AG09319 (cell line): Measurements from ENCODE around the gene TAAR9.
"Not testable (repeated sequence)": the region's sequence is repeated elsewhere in the genome, so short reads cannot be mapped to it uniquely, and the experiment has no call there.

Experiments
- DNase-seq: peaks from one replicate; pipeline ENCODE4 v3.0.0-alpha.2; 2010; ENCODE audit warnings: low read depth; ENCODE audit errors: extremely low read depth
- TF ChIP-seq, protein P1 (sequence below): IDR thresholded peaks from 2 replicates; pipeline ENCODE4 v1.5.1; 2011; ENCODE audit warnings: low read depth, mild to moderate bottlenecking, inconsistent platforms, low read length, moderate library complexity

TAAR9 gene

GRCh38 chr6:132537145-132537544, 932 bp upstream of the TAAR9 start:
- TF ChIP-seq, protein P1, sequence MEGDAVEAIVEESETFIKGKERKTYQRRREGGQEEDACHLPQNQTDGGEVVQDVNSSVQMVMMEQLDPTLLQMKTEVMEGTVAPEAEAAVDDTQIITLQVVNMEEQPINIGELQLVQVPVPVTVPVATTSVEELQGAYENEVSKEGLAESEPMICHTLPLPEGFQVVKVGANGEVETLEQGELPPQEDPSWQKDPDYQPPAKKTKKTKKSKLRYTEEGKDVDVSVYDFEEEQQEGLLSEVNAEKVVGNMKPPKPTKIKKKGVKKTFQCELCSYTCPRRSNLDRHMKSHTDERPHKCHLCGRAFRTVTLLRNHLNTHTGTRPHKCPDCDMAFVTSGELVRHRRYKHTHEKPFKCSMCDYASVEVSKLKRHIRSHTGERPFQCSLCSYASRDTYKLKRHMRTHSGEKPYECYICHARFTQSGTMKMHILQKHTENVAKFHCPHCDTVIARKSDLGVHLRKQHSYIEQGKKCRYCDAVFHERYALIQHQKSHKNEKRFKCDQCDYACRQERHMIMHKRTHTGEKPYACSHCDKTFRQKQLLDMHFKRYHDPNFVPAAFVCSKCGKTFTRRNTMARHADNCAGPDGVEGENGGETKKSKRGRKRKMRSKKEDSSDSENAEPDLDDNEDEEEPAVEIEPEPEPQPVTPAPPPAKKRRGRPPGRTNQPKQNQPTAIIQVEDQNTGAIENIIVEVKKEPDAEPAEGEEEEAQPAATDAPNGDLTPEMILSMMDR: no peak
- no peak for DNase-seq

DNA sequence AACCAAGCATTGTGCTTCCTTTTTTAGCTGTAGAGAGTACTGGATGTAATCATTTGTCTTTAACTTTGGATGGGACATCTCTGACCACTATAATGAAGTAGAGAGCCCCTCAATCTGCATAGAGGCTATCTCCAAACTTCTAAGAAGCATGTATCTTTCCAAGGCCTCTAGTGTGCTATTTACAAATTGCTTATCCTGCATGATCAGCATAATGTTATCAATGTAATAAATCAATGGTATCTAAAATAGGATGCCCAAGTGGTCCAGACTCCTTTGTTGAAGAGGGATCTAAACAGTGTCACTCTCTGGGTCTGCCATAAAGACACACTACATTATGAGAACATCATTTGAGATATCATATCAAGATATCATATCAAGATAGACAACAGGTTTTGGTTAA, 6.7 kb downstream of the TAAR9 start:
- DNase-seq: no peak
- TF ChIP-seq, protein P1: no peak

GRCh38 chr6:132548746-132549463, 10.8 kb downstream of the TAAR9 start:
- TF ChIP-seq, protein P1: no peak
- no peak for DNase-seq

DNA sequence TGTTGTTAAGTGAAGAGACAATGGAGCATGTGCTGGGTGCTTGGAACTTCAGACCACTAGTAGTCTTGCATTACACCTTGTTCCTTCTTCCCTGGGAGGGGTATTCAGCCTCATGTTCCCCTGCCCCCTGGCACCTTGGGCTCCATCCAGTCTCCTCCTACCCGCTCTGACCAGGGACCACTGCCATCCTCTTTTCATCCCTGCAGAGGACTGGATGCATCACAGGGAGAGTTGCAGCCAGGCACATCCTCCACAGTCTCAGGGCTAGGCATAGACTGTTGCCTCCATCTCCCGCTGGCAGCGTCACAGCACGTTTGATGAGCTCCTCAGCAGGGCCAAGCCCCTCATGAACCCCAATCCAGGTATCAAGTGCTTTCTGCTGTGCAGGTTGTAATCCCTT, 13.1 kb downstream of the TAAR9 start:
- DNase-seq: no peak
- TF ChIP-seq, protein P1: no peak

- no peak for DNase-seq
Observed at GRCh38 chr6:132552372-132552771, 14.3 kb downstream of the TAAR9 start, which contains the start of gene TAAR8. Gene TAAR8, plus strand, starts transcription at chr6:132552672. Its CDS starts 21 bp downstream, at chr6:132552693.

DNA sequence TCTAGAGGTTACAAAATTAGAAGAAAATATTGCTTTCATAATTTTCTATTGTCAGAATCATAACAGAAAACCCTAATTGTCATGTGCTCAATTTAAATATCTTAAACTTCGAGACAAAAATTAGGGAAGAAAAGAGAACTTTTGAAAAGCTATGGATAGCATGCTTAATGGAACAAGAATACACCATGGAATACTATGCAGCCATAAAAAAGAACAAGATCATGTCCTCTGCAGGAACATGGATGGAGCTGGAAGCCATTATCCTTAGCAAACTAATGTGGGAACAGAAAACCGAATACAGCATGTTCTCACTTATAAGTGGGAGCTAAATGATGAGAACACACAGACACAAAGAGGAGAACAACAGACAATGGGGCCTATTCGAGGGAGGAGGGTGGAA, 22.0 kb downstream of the TAAR9 start:
- not testable (repeated sequence) for DNase-seq

More at GRCh38 chr6:132552372-132552771, 14.3 kb downstream of the TAAR9 start, which contains the start of gene TAAR8:
- TF ChIP-seq, protein P1: no peak

- TF ChIP-seq, protein P1: no peak
- DNase-seq: no peak
Observed at GRCh38 chr6:132566404-132566803, 28.3 kb downstream of the TAAR9 start.

DNA sequence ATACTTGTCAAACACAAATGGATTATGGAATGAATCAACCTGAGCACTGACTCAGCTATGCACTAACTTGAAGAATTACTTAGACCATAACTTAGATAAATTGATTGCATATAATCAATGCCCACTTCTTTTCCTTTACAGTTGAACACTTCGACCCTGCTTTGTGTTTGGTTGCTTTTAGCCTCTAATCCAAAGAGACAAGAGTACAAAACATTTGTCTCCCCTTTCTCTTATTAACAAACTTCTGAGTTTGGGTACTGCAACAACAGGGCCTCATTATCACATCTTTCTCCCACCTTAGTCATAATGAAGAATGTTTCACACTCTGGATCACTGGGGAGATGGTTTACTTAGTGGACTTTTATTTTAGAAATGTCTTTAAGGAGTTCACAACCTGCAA, 29.5 kb downstream of the TAAR9 start:
- DNase-seq: no peak
- TF ChIP-seq, protein P1: no peak
